Measurements from ENCODE around the gene NEU4. TPM values are rescaled to one million over a fixed set of nuclear protein-coding genes. Genes with fewer than 3 reads are reported as not detected.

Gene NEU4
- total RNA-seq, 2 experiments from 2014 or later = 0.84 TPM; not detected in 1

GRCh38 chr2:241814643-241815476, 5.9 kb downstream of the NEU4 start:
- no peaks in the 10 kb centered on the region for H3K9me2 ChIP-seq (ENCODE audit: insufficient read depth, low read length)
- no TSS peak for BruUV-seq (replicated peaks)
- H3K9me3 ChIP-seq (ENCODE audit: low read length) = no peaks in the 10 kb centered on the region
- H4K20me1 ChIP-seq (ENCODE audit: insufficient read depth, low read length) = no peaks in the 10 kb centered on the region
- H3K79me2 ChIP-seq (ENCODE audit: insufficient read depth, low read depth, low read length) = no peaks in the 10 kb centered on the region
- H3K4me3 ChIP-seq (ENCODE audit: low read depth, low read length, poor library complexity, severe bottlenecking) = no peak overlapping the region
- intact Hi-C loops (cut with micrococcal nuclease; ENCODE audit: unreplicated experiment) = no loop called here
- POLR2A ChIA-PET = no interaction called here
- no peaks in the 10 kb centered on the region for H3K4me1 ChIP-seq (ENCODE audit: insufficient read depth, low read length, poor library complexity, severe bottlenecking)
- CTCF ChIA-PET (ENCODE audit: unreplicated experiment) = no interaction called here
- no peak for DNase-seq (ENCODE audit: low spot score)
- TF ChIP-seq CTCF (conservative IDR thresholded peaks at IDR 0.05; ENCODE audit: low read length) (no peak), EZH2phosphoT487 (IDR thresholded peaks at IDR 0.05; ENCODE audit: borderline replicate concordance, low read depth, low read length) (no peak)
- H3K36me3 ChIP-seq (ENCODE audit: insufficient read depth, low read length) = no peaks in the 10 kb centered on the region
- H3K27ac ChIP-seq (ENCODE audit: low read depth, low read length, poor library complexity, severe bottlenecking) = no peak overlapping the region
- H2AFZ ChIP-seq (ENCODE audit: low read length) = no peak overlapping the region
- H3K4me2 ChIP-seq (ENCODE audit: low read length) = no peak overlapping the region

GRCh38 chr2:241815477-241816430, 6.8 kb downstream of the NEU4 start:
- ChIA-PET POLR2A (no interaction called here), CTCF (ENCODE audit: unreplicated experiment) (no interaction called here)
- no peak for TF ChIP-seq EZH2phosphoT487 (IDR thresholded peaks at IDR 0.05; ENCODE audit: borderline replicate concordance, low read depth, low read length)
- no peak for TF ChIP-seq CTCF (conservative IDR thresholded peaks at IDR 0.05; ENCODE audit: low read length)
- Histone ChIP-seq H3K4me2 (ENCODE audit: low read length) (no peak overlapping the region), H3K36me3 (ENCODE audit: insufficient read depth, low read length) (no peaks in the 10 kb centered on the region), H3K27ac (ENCODE audit: low read depth, low read length, poor library complexity, severe bottlenecking) (no peak overlapping the region), H3K4me1 (ENCODE audit: insufficient read depth, low read length, poor library complexity, severe bottlenecking) (no peaks in the 10 kb centered on the region), H3K9me3 (ENCODE audit: low read length) (no peaks in the 10 kb centered on the region), H4K20me1 (ENCODE audit: insufficient read depth, low read length) (no peaks in the 10 kb centered on the region), H2AFZ (ENCODE audit: low read length) (no peak overlapping the region), H3K79me2 (ENCODE audit: insufficient read depth, low read depth, low read length) (no peaks in the 10 kb centered on the region), H3K9me2 (ENCODE audit: insufficient read depth, low read length) (no peaks in the 10 kb centered on the region), H3K4me3 (ENCODE audit: low read depth, low read length, poor library complexity, severe bottlenecking) (no peak overlapping the region)
- BruUV-seq (replicated peaks) = no TSS peak
- intact Hi-C loops (cut with micrococcal nuclease; ENCODE audit: unreplicated experiment) = no loop called here
- DNase-seq (ENCODE audit: low spot score) = no peak

Measured in OCI-LY7 (cell line).